ENCODE measurements around the gene DGKD.

Gene DGKD

DNA sequence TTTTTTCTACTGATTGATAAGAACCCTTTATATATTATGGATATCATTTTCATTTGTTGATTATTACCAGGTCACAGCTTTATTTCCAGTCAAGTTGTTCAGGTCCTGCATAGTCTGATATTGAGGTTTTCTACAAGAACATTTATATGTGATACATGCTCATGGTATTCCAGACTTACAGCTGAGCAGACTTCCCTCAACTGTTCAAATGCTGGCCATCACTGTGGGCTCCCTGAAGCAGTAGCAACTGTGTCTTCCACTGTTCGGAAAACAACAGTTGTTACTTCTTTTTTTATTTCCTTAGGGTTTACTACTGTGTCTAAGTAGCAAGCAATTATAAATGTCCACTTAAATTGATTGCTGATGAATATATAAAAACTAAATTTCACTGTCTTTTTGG lies 79.5 kb downstream of the DGKD start:
- no peak overlapping the region for H2AFZ ChIP-seq (ENCODE audit: low read depth, low read length)
- no peak overlapping the region for H3K27ac ChIP-seq (ENCODE audit: low read length)
- H3K9ac ChIP-seq (ENCODE audit: low read length), result no peak overlapping the region
- no peaks in the 10 kb centered on the region for H3K36me3 ChIP-seq (replicated peaks; ENCODE audit: low read depth, low read length)
- H3K79me2 ChIP-seq (ENCODE audit: low read length), result no peaks in the 10 kb centered on the region
- H3K4me1 ChIP-seq (ENCODE audit: low read length), result peaks cover 9% of the 10 kb centered on the region
- no peak overlapping the region for H3K4me3 ChIP-seq (ENCODE audit: low read length)
- no peaks in the 10 kb centered on the region for H3K9me3 ChIP-seq (ENCODE audit: insufficient read depth, low read length)
- H3K27me3 ChIP-seq (ENCODE audit: low read depth, low read length), result no peaks in the 10 kb centered on the region
- H4K20me1 ChIP-seq (ENCODE audit: insufficient read depth, low read length), result no peaks in the 10 kb centered on the region
- no peak for TF ChIP-seq EZH2phosphoT487 (IDR thresholded peaks at IDR 0.05; ENCODE audit: low read depth)
- TF ChIP-seq, protein P1, sequence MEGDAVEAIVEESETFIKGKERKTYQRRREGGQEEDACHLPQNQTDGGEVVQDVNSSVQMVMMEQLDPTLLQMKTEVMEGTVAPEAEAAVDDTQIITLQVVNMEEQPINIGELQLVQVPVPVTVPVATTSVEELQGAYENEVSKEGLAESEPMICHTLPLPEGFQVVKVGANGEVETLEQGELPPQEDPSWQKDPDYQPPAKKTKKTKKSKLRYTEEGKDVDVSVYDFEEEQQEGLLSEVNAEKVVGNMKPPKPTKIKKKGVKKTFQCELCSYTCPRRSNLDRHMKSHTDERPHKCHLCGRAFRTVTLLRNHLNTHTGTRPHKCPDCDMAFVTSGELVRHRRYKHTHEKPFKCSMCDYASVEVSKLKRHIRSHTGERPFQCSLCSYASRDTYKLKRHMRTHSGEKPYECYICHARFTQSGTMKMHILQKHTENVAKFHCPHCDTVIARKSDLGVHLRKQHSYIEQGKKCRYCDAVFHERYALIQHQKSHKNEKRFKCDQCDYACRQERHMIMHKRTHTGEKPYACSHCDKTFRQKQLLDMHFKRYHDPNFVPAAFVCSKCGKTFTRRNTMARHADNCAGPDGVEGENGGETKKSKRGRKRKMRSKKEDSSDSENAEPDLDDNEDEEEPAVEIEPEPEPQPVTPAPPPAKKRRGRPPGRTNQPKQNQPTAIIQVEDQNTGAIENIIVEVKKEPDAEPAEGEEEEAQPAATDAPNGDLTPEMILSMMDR (IDR thresholded peaks at IDR 0.05; ENCODE audit: low read depth, low read length), result no peak
- no peak overlapping the region for H3K4me2 ChIP-seq (ENCODE audit: low read length)

DNA sequence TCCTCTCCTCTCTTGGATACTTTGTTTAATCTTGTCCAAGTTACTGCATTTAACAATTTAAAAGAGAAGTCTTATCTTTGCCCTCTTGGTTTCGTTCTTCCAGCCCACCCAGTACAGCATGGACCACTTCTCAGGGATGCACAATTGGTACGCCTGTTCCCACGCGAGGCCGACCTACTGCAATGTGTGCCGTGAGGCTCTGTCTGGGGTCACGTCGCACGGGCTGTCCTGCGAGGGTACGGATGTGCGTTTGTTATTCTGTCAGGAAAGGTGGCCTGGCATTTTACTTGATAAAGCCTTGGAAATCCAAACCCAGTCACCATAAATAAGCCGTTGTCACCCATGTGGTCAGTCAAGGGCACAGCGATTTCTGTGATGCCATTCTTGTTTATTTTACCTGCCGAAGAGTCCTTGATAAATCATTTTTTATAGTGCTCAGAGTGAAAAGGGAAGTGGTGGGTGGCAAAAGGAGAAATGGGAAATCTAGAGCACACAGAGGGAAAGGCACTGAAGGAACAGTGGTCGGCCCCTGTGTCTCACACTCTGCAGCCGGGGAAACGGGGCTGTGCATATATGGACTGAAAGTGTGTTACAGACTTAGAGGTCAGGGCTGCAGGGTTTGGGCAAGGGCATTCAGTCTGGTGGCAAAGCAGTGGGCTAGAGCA lies 80.5 kb downstream of the DGKD start:
- H3K9ac ChIP-seq (ENCODE audit: low read length), result no peak overlapping the region
- H3K79me2 ChIP-seq (ENCODE audit: low read length), result no peaks in the 10 kb centered on the region
- H3K36me3 ChIP-seq (replicated peaks; ENCODE audit: low read depth, low read length), result no peaks in the 10 kb centered on the region
- H3K4me3 ChIP-seq (ENCODE audit: low read length), result no peak overlapping the region
- H4K20me1 ChIP-seq (ENCODE audit: insufficient read depth, low read length), result no peaks in the 10 kb centered on the region
- TF ChIP-seq, protein P1 (IDR thresholded peaks at IDR 0.05; ENCODE audit: low read depth, low read length), result no peak
- TF ChIP-seq EZH2phosphoT487 (IDR thresholded peaks at IDR 0.05; ENCODE audit: low read depth), result no peak
- H3K4me2 ChIP-seq (ENCODE audit: low read length), result peak overlapping the region; percentile 20; the same call in 1 of the 2 replicates
- no peak overlapping the region for H3K27ac ChIP-seq (ENCODE audit: low read length)
- no peak overlapping the region for H2AFZ ChIP-seq (ENCODE audit: low read depth, low read length)
- H3K27me3 ChIP-seq (ENCODE audit: low read depth, low read length), result no peaks in the 10 kb centered on the region
- H3K4me1 ChIP-seq (ENCODE audit: low read length), result peaks cover 9% of the 10 kb centered on the region
- H3K9me3 ChIP-seq (ENCODE audit: insufficient read depth, low read length), result no peaks in the 10 kb centered on the region

DNA sequence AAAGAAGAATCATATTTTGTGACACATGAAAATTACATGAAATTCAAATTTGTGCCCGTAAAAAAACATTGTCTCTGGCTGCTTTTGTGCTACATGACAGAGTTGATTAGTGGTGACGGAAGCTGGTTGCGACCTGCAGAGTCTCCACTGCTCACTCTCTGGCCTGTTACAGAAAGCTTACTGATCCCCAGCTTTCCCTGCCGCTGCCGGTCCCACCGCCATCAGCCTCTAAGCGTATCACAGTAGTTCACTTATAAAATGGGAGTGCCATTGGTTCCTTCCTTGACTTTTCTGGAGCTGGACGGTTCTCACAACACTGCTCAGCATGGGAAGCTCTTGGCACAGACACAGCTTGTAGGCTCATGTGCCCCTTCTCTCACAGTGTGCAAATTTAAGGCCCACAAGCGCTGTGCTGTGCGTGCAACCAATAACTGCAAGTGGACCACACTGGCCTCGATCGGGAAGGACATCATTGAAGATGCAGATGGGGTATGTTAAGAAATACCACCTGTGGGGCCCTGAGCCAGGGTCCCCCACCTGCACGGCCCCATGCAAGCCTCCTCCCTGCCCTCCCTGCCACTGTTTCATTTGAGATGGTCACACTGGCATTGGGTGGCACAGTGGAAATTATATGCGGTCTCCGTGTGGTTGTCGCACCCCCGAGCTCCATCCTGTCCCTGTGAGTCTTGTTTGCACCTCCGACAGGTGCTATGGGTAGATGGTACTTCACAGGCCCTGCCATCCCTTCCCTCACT lies 81.3 kb downstream of the DGKD start:
- Histone ChIP-seq H3K4me1 (ENCODE audit: low read length) (peaks cover 9% of the 10 kb centered on the region), H3K4me3 (ENCODE audit: low read length) (no peak overlapping the region), H3K36me3 (replicated peaks; ENCODE audit: low read depth, low read length) (no peaks in the 10 kb centered on the region), H3K9ac (ENCODE audit: low read length) (no peak overlapping the region), H3K79me2 (ENCODE audit: low read length) (no peaks in the 10 kb centered on the region), H3K27me3 (ENCODE audit: low read depth, low read length) (no peaks in the 10 kb centered on the region), H2AFZ (ENCODE audit: low read depth, low read length) (no peak overlapping the region), H3K9me3 (ENCODE audit: insufficient read depth, low read length) (no peaks in the 10 kb centered on the region), H3K4me2 (ENCODE audit: low read length) (peak overlapping the region; percentile 20; the same call in 1 of the 2 replicates), H4K20me1 (ENCODE audit: insufficient read depth, low read length) (no peaks in the 10 kb centered on the region), H3K27ac (ENCODE audit: low read length) (no peak overlapping the region)
- TF ChIP-seq, protein P1 (IDR thresholded peaks at IDR 0.05; ENCODE audit: low read depth, low read length), result no peak
- TF ChIP-seq EZH2phosphoT487 (IDR thresholded peaks at IDR 0.05; ENCODE audit: low read depth), result no peak

DNA sequence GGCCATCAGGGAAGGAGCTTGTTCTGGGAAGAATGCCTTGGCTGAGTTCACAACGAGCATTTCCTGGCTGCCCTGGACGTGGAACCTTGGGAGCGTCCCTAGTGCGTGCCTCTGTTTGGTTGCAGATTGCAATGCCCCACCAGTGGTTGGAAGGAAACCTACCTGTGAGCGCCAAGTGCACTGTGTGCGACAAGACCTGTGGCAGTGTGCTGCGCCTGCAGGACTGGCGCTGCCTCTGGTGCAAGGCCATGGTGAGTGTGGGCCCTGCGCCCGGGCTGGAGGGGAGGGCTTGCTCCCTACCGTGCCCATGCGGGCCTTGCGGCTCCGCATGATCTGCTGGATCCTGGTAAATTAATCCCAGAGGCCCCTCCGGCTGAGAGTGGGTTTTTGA lies 81.9 kb downstream of the DGKD start:
- Histone ChIP-seq H3K9ac (ENCODE audit: low read length) (no peak overlapping the region), H3K9me3 (ENCODE audit: insufficient read depth, low read length) (no peaks in the 10 kb centered on the region), H3K4me3 (ENCODE audit: low read length) (no peak overlapping the region), H3K27me3 (ENCODE audit: low read depth, low read length) (no peaks in the 10 kb centered on the region), H2AFZ (ENCODE audit: low read depth, low read length) (no peak overlapping the region), H3K4me2 (ENCODE audit: low read length) (no peak overlapping the region), H4K20me1 (ENCODE audit: insufficient read depth, low read length) (no peaks in the 10 kb centered on the region), H3K79me2 (ENCODE audit: low read length) (no peaks in the 10 kb centered on the region), H3K36me3 (replicated peaks; ENCODE audit: low read depth, low read length) (no peaks in the 10 kb centered on the region), H3K4me1 (ENCODE audit: low read length) (peaks cover 9% of the 10 kb centered on the region), H3K27ac (ENCODE audit: low read length) (no peak overlapping the region)
- TF ChIP-seq, protein P1 (IDR thresholded peaks at IDR 0.05; ENCODE audit: low read depth, low read length), result no peak
- TF ChIP-seq EZH2phosphoT487 (IDR thresholded peaks at IDR 0.05; ENCODE audit: low read depth), result no peak

All from OCI-LY3 (cell line).